ENCODE data around the gene ARFGAP3.
"Not testable (repeated sequence)": the region's sequence is repeated elsewhere in the genome, so short reads cannot be mapped to it uniquely, and the experiment has no call there.

The ARFGAP3 gene

DNA sequence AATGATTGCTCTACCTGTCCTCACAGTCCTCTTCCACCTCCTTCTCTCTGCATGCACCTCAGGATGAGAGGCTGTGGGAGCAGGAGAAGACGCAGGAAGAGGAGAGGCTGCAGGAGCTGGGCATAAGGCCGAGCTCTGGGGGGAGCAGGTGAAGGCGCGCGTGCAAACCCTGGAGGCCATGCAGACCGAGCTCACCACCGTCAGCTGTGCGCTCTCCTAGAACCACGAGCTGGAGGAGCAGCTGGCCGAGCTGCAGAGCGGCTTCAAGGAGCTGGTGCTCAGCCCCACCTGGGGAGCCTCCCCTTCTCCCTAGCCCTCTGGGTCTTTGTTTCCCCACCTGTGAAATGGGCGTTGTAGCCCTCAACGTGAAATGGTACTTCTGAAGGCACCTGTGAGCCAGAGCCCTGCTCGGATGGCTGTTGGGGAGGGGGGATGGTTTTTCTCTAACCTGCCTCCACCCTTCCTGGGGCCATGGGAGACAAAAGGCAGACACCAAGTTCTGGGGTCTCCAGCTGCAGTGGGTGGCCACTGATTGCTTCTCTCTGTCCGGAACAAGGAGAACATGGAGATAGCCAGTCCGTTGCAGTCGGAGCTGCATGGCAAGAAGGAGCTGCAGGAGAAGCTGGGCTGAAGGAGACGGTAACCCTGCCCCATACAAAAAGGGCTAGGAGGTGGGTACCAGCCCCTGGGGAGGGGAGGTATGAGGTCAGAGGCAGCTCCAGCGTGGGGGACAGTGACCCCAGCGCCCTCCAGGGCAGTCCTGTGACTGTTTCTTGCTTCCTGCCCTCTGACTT, 71.2 kb downstream of the ARFGAP3 start:
- H3K4me3 ChIP-seq (ENCODE audit: low read depth, low read length): no peak overlapping the region
- DNase-seq (ENCODE audit: low read depth): no peak

GRCh38 chr22:42782306-42782705, 74.8 kb downstream of the ARFGAP3 start:
- not testable (repeated sequence) for DNase-seq (ENCODE audit: low read depth)

DNA sequence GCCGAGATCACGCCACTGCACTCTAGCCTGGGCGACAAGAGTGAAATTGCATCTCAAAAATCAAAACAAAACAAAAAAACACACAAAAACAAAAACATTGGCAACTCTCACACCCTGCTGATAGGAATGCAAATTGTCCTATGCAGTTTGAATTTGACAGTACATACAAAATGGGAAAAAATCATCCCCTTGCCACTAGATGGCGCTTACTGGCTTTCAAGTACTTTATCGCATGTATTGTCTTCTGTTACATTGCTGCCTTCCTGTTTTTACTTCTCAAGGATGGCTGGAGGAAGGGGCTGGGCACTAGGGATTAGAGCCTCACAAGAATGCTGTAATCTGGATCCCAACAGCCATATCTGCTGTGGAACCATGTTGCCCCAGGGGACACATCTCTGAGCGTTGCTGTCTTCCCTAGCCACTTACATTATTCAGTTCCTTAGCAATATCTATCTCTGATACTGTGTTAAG, 77.0 kb downstream of the ARFGAP3 start:
- peak; percentile 82 for DNase-seq (ENCODE audit: low read depth)
- H3K4me3 ChIP-seq (ENCODE audit: low read depth, low read length): no peak overlapping the region

More at GRCh38 chr22:42782306-42782705, 74.8 kb downstream of the ARFGAP3 start:
- H3K4me3 ChIP-seq (ENCODE audit: low read depth, low read length): not testable (repeated sequence)

DNA sequence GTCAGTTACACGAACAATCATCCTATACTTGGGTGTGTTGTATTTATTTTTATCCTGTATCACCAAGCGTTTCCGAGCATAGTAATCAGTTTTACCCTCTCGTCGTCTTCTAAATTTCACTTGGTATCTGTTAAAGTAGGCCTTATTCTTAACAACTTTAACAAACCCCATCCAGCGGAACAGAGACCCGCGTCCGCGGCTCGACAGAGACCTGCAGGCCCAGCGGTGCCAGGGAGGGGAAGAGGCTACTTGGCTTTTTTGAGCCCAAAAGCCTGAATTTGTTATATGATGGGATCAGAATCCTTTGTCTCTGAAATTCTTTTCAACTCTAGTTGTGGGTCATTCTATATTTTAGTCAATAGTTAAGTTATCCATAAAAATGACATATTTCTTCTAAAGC, 79.9 kb downstream of the ARFGAP3 start:
- no peak overlapping the region for H3K4me3 ChIP-seq (ENCODE audit: low read depth, low read length)
- no peak for DNase-seq (ENCODE audit: low read depth)

- no peak for DNase-seq (ENCODE audit: low read depth)
- H3K4me3 ChIP-seq (ENCODE audit: low read depth, low read length): no peak overlapping the region
Measured at GRCh38 chr22:42773167-42773566, 83.9 kb downstream of the ARFGAP3 start.

DNA sequence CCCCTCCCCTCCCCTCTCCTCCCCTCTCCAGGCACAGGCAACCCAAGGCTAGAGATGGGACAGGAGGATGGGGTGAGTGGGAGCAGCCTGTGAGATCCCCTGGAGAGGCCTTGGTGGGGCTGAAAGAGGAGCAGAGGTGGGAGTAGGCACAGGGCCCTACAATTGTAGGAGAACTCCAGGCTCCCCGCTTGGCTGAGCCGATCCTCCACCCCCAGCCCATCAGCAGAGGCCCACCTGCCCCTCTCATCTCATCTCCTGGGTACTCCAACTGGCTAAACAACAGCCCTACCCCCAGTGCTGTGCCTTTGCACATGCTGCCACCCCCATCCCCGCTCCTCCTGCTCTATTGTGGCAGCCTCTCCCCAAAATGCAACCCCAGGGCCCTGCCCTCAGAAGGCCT, 84.4 kb downstream of the ARFGAP3 start:
- H3K4me3 ChIP-seq (ENCODE audit: low read depth, low read length): no peak overlapping the region
- DNase-seq (ENCODE audit: low read depth): no peak

DNA sequence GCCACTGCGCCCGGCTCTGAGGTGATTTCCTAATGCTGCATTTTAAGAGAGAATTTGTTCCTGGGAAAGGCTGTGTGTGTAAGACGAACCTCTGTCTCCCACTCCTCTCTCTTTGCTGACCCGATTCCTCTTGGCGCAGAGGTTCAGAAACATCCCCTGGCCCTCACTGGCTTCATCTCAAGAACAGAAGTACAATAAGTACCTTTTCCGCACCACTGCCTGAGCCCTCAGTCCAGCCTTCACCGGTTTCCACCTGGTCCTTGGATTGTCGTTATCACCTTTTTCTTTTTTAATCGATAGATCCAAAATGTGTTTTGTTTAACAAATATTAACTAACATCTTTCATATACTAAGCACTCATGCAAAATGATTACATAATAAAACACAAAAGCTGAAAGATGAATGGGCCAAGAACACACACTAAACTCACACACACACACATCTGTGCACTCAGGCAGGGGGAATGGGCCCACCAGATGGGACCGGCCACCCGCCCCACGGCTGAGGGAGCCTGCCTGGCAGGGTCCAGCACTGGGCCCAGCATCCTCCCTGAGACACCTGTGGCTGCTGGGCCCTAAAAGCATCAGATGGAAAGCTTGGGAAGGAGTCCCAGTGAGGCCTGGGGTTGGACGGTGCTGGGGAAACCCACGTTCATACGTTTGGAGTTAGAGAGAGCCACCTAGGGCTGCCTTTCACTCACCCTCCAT, 86.0 kb downstream of the ARFGAP3 start:
- DNase-seq (ENCODE audit: low read depth): no peak

DNA sequence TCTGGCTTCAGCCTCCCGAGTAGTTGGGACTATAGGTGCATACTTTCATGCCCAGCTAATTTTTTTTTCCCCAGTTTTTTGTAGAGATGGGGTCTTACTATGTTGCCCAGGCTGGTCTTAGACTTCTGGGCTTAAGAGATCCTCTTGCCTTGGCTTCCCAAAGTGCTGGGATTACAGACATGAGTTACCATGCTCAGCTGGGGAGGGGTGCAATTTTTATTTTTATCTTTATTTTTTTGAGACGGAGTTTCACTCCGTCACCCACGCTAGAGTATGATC, 86.7 kb downstream of the ARFGAP3 start:
- no peak overlapping the region for H3K4me3 ChIP-seq (ENCODE audit: low read depth, low read length)
- no peak for DNase-seq (ENCODE audit: low read depth)

More for the DNA sequence above, 86.0 kb downstream of the ARFGAP3 start:
- H3K4me3 ChIP-seq (ENCODE audit: low read depth, low read length): no peak overlapping the region

DNA sequence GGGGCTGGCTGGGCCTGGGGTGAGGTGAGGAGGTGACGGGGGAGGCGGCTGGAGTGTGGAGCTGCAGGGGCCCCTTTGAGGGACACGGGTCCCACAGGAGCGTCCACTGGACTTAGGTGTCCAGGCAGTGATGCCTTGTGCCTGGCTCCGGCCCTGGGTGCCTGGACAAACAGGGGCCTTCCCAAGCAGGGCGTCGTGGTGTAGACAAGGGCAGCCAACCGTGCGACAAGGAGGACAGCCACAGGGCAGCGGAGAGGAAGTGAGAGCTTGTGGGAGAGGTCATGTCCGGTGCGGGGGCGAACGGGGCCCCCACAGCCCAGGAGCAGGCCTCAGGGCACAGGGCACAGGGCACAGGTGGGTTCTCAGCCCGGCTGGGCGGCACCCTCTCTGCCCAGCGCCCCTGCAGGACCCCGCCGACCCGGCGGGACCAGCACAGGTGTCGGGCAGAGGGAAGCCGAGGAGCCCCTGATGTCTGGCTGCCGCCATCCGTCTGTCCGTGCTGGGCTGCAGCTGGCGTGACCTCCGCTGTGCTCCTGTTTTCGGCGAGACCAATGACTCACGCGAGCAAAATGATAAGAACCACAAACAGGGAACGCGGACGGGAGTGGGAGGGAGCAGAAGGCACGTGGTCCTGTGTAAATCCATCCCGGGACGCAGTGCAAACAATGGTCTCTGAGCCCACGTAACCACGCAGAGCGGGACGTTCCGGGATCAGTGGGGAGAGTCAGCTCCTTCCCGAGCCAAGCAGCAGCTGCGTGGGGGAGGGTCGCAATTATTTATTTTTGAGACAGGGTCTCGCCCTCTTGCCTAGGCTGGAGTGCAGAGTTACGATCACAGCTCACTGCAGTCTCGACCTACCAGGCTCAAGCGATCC, 87.3 kb downstream of the ARFGAP3 start:
- peak; percentile 62 for DNase-seq (ENCODE audit: low read depth)

GRCh38 chr22:42769238-42769573, 87.9 kb downstream of the ARFGAP3 start:
- no peak overlapping the region for H3K4me3 ChIP-seq (ENCODE audit: low read depth, low read length)
- no peak for DNase-seq (ENCODE audit: low read depth)

More for the DNA sequence above, 87.3 kb downstream of the ARFGAP3 start:
- H3K4me3 ChIP-seq (ENCODE audit: low read depth, low read length): no peak overlapping the region

GRCh38 chr22:42768385-42769035, 88.6 kb downstream of the ARFGAP3 start:
- H3K4me3 ChIP-seq (ENCODE audit: low read depth, low read length): no peak overlapping the region
- DNase-seq (ENCODE audit: low read depth): no peak

- no peak overlapping the region for H3K4me3 ChIP-seq (ENCODE audit: low read depth, low read length)
- DNase-seq (ENCODE audit: low read depth): no peak
Measured at GRCh38 chr22:42766860-42767259, 90.2 kb downstream of the ARFGAP3 start.

GRCh38 chr22:42764895-42765363, 92.1 kb downstream of the ARFGAP3 start:
- no peak for DNase-seq (ENCODE audit: low read depth)
- no peak overlapping the region for H3K4me3 ChIP-seq (ENCODE audit: low read depth, low read length)

- no peak overlapping the region for H3K4me3 ChIP-seq (ENCODE audit: low read depth, low read length)
- no peak for DNase-seq (ENCODE audit: low read depth)
Measured at GRCh38 chr22:42763965-42764480, 93.0 kb downstream of the ARFGAP3 start.

DNA sequence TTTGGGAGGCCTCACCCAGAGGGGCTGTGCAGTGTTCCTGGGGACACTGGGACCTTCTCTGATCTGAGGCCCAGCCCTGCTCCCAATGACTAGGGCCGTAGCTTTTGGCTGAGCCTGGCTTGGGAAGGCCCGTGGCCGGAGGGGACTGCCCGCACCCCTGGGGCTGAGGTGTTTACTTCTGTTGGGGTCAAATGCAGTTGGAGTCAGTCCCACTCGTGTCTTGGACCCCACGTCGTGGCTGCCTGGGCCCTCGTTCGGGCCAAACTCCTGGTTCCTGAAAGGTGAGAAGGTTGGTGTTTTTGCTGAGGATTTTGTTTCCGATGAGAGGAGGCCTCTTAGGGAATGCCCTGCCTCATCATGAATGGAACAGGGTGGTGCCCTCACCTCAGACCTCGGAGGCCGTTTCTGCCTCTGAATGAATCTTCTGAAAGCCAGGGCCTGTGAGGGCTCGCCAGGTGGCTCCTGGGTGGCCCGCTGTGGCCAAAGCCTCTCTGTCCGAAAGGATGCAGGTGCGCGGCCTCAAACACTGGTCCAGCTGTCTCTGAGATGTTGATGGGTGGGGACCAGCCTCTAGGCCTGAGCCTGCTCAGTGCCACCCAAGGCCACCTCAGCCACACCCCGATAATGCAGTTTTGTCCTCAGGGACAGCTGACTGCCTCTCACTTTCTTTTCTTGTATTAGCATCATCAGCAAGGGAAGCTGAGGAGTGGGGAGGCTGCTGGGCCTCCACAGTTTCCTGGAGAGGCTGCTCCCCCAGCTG, 96.1 kb downstream of the ARFGAP3 start:
- H3K4me3 ChIP-seq (ENCODE audit: low read depth, low read length): no peak overlapping the region
- DNase-seq (ENCODE audit: low read depth): no peak

- DNase-seq (ENCODE audit: low read depth): peak; percentile 25
- no peak overlapping the region for H3K4me3 ChIP-seq (ENCODE audit: low read depth, low read length)
Measured at GRCh38 chr22:42758931-42759629, 98.0 kb downstream of the ARFGAP3 start.

- DNase-seq (ENCODE audit: low read depth): not testable (repeated sequence)
Measured at GRCh38 chr22:42755553-42755952, 101.5 kb downstream of the ARFGAP3 start.

GRCh38 chr22:42755121-42755520, 102.0 kb downstream of the ARFGAP3 start:
- not testable (repeated sequence) for H3K4me3 ChIP-seq (ENCODE audit: low read depth, low read length); DNase-seq (ENCODE audit: low read depth)

More at GRCh38 chr22:42755553-42755952, 101.5 kb downstream of the ARFGAP3 start:
- H3K4me3 ChIP-seq (ENCODE audit: low read depth, low read length): not testable (repeated sequence)

All from skeletal muscle cell (primary cell).